ENCODE results near the gene BTBD10.

DNA sequence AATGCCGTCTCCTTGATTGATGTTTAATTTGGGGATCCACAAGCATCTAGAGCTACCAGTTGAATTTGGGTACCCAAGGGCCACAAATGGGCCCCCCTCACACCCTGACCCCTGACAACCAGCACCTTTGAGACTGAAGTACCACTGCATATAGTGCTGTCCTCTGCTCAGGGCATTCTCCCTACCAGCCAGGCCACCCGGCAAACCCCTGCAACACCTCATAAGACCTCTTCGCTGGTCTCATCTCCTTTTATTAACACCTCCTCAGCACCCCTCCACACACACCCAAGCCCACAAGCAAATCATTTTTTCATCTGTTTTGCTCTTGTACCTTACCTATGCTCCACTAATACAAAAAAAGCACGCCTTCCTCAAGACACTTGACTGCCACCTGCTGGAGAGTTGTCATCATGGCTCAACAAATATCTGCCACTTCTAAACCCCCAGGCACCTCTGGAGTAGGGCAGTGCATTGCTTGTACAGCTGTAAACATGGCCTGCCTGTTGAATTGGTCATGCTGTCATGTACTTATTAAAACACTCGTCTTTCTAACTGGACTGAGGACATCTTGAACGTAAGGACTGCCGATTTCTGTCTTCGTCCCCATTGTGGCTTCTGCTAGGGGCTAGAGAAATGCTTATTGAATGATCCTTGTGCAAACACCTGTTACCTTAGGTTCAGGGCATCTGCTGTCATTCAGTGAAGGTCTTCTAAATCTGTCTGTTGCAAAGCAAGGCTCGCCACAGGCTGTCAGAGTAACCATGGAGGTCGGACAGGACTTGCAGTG is 118.9 kb downstream of the BTBD10 start:
- TF ChIP-seq POLR2AphosphoS5 (IDR thresholded peaks at IDR 0.05) = no peak
- TF ChIP-seq, protein P1, sequence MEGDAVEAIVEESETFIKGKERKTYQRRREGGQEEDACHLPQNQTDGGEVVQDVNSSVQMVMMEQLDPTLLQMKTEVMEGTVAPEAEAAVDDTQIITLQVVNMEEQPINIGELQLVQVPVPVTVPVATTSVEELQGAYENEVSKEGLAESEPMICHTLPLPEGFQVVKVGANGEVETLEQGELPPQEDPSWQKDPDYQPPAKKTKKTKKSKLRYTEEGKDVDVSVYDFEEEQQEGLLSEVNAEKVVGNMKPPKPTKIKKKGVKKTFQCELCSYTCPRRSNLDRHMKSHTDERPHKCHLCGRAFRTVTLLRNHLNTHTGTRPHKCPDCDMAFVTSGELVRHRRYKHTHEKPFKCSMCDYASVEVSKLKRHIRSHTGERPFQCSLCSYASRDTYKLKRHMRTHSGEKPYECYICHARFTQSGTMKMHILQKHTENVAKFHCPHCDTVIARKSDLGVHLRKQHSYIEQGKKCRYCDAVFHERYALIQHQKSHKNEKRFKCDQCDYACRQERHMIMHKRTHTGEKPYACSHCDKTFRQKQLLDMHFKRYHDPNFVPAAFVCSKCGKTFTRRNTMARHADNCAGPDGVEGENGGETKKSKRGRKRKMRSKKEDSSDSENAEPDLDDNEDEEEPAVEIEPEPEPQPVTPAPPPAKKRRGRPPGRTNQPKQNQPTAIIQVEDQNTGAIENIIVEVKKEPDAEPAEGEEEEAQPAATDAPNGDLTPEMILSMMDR (IDR thresholded peaks at IDR 0.05) = peak; percentile 54 to 82 (median 74)
- TF ChIP-seq POLR2A (IDR thresholded peaks at IDR 0.05) = no peak
- no peak for TF ChIP-seq EP300 (IDR thresholded peaks at IDR 0.05)
